A549 (cell line): ENCODE results near the gene ULK4. TPM values are rescaled to one million over a fixed set of nuclear protein-coding genes. Genes with fewer than 3 reads are reported as not detected.

Source experiments
- ATAC-seq, 2 experiments: fragments of 200-7000 bp in 1 of 2; fragments of >200 bp in 1 of 2; cut with Nextera tagmentation in 1 of 2; cut with Tn5 transposase in 1 of 2; 3 replicates each; pipeline versions ENCODE4 v1.8.0 to v1.9.1; 2018 to 2020; ENCODE audit warnings: mild to moderate bottlenecking in 1 of 2, moderate library complexity in 1 of 2
- CTCF ChIA-PET: fragments of 300-600 bp; sonication (Branson Sonifier 250); formaldehyde crosslinking; extraction: SDS; loops from one replicate; lab custom pipeline; 2021; ENCODE audit warnings: antibody characterized with exemption, inconsistent platforms; lab: Yijun Ruan, JAX
- POLR2A ChIA-PET: fragments of 350-600 bp; formaldehyde crosslinking; extraction: SDS; loops from one replicate; lab custom pipeline; 2021; ENCODE audit warnings: antibody characterized with exemption, inconsistent platforms; lab: Yijun Ruan, JAX
- DNase-seq, 2 experiments: peaks; one replicate each; pipeline versions ENCODE4 v3.0.0 to v3.0.0-alpha.2; 2011 to 2016; ENCODE audit warnings: low read depth in 1 of 2, low spot score in 1 of 2
- FAIRE-seq: peaks from 2 replicates; lab custom pipeline; 2011; peaks lifted over from hg19 to GRCh38; lab: Jason Lieb, UNC
- H3K27ac ChIP-seq, 2 experiments: fragments of >200 bp; sonication (Bioruptor Twin); formaldehyde crosslinking; 3 replicates each; pipeline ENCODE4 v1.5.1; 2016 to 2017
- H3K4me1 ChIP-seq: fragments of >200 bp; sonication (Bioruptor Twin); formaldehyde crosslinking; 3 replicates; pipeline ENCODE4 v1.6.1; 2016
- H3K4me2 ChIP-seq: fragments of >200 bp; sonication (Bioruptor Twin); formaldehyde crosslinking; 3 replicates; pipeline ENCODE4 v1.6.1; 2016
- H3K4me3 ChIP-seq: fragments of >200 bp; sonication (Bioruptor Twin); formaldehyde crosslinking; 3 replicates; pipeline ENCODE4 v1.5.1; 2016
- H3K9me3 ChIP-seq: fragments of >200 bp; sonication (Bioruptor Twin); formaldehyde crosslinking; 3 replicates; pipeline ENCODE4 v1.6.1; 2016
- BHLHE40 ChIP-seq: IDR thresholded peaks from 2 replicates; pipeline ENCODE4 v1.6.1; 2012; ENCODE audit warnings: low read depth, low read length, inconsistent platforms
- CBX2 ChIP-seq: fragments of 200-600 bp; sonication (generic); IDR thresholded peaks from 2 replicates; pipeline ENCODE4 v1.6.1; 2016; ENCODE audit warnings: low read depth, mild to moderate bottlenecking, borderline replicate concordance
- CBX8 ChIP-seq: fragments of 200-600 bp; sonication (generic); IDR thresholded peaks from 2 replicates; pipeline ENCODE4 v1.6.1; 2016
- CEBPB ChIP-seq, 2 experiments: fragments of >200 bp in 1 of 2; sonication (Bioruptor Twin) in 1 of 2; formaldehyde crosslinking in 1 of 2; IDR thresholded peaks; 2 replicates each; pipeline ENCODE4 v1.6.1; 2012 to 2016
- CHD2 ChIP-seq: fragments of 150-350 bp; IDR thresholded peaks from 2 replicates; pipeline ENCODE4 v1.6.1; 2014; ENCODE audit warnings: low read length; ENCODE audit not compliant: partially characterized antibody
- EHMT2 ChIP-seq: fragments of 200-600 bp; sonication (generic); IDR thresholded peaks from 2 replicates; pipeline ENCODE4 v1.6.1; 2016; ENCODE audit warnings: antibody characterized with exemption, low read depth, mild to moderate bottlenecking, moderate library complexity
- FOSB ChIP-seq: fragments of 250-450 bp; sonication (Bioruptor Pico); IDR thresholded peaks from 2 replicates; pipeline ENCODE4 v1.5.0; 2020; ENCODE audit warnings: mild to moderate bottlenecking, moderate library complexity
- HDAC2 ChIP-seq: fragments of 200-600 bp; sonication (generic); IDR thresholded peaks from 2 replicates; pipeline ENCODE4 v1.6.1; 2016
- HEYL ChIP-seq: fragments of 250-450 bp; sonication (Bioruptor Pico); IDR thresholded peaks from 2 replicates; pipeline ENCODE4 v1.8.0; 2021; ENCODE audit warnings: mild to moderate bottlenecking, moderate library complexity
- HOXB13 ChIP-seq: fragments of 250-450 bp; sonication (Bioruptor Pico); IDR thresholded peaks from 2 replicates; pipeline ENCODE4 v1.5.0; 2020; ENCODE audit warnings: low read depth, mild to moderate bottlenecking, moderate library complexity
- HOXB5 ChIP-seq: fragments of 250-450 bp; sonication (Bioruptor Pico); IDR thresholded peaks from 2 replicates; pipeline ENCODE4 v1.5.0; 2020; ENCODE audit warnings: mild to moderate bottlenecking, moderate library complexity
- JUN ChIP-seq, 2 experiments: fragments of >200 bp; sonication (Bioruptor Twin); formaldehyde crosslinking; IDR thresholded peaks; 2 replicates in 1 of 2; 3 replicates in 1 of 2; pipeline ENCODE4 v1.6.1; 2016 to 2017
- KDM1A ChIP-seq: fragments of 200-600 bp; sonication (generic); IDR thresholded peaks from 2 replicates; pipeline ENCODE4 v1.6.1; 2016; ENCODE audit warnings: low read depth, mild to moderate bottlenecking
- MAZ ChIP-seq: fragments of 150-350 bp; IDR thresholded peaks from 2 replicates; pipeline ENCODE4 v1.6.1; 2014; ENCODE audit warnings: antibody characterized with exemption, low read depth, low read length, borderline replicate concordance
- NPAS2 ChIP-seq: fragments of 250-450 bp; sonication (Bioruptor Pico); IDR thresholded peaks from 2 replicates; pipeline ENCODE4 v1.8.0; 2022; ENCODE audit warnings: mild to moderate bottlenecking, moderate library complexity, borderline replicate concordance
- NR3C1 ChIP-seq: fragments of >200 bp; sonication (Bioruptor Twin); formaldehyde crosslinking; IDR thresholded peaks from 3 replicates; pipeline ENCODE4 v1.6.1; 2017
- POLR2AphosphoS2 ChIP-seq: conservative IDR thresholded peaks from 2 replicates; pipeline ENCODE4 v1.6.1; 2012; ENCODE audit warnings: low read length, improper control_type of control experiment, inconsistent platforms
- RCOR1 ChIP-seq: fragments of 150-350 bp; IDR thresholded peaks from 2 replicates; pipeline ENCODE4 v1.6.1; 2014; ENCODE audit warnings: antibody characterized with exemption, low read length, low read depth
- RFX5 ChIP-seq: fragments of 450-650 bp; IDR thresholded peaks from 2 replicates; pipeline ENCODE4 v1.7.1; 2014; ENCODE audit warnings: antibody characterized with exemption, mild to moderate bottlenecking, moderate library complexity
- RNF2 ChIP-seq: fragments of 200-600 bp; sonication (generic); IDR thresholded peaks from 2 replicates; pipeline ENCODE4 v1.6.1; 2016; ENCODE audit warnings: low read depth, mild to moderate bottlenecking, antibody characterized with exemption, moderate library complexity, borderline replicate concordance
- SMC3 ChIP-seq: fragments of >200 bp; sonication (Bioruptor Twin); formaldehyde crosslinking; IDR thresholded peaks from 3 replicates; pipeline ENCODE4 v1.6.1; 2018; ENCODE audit warnings: inconsistent platforms
- SREBF2 ChIP-seq: fragments of 450-650 bp; IDR thresholded peaks from 2 replicates; pipeline ENCODE4 v1.6.1; 2014; ENCODE audit warnings: mild to moderate bottlenecking, moderate library complexity
- TFCP2L1 ChIP-seq: fragments of 250-450 bp; sonication (Bioruptor Pico); IDR thresholded peaks from 2 replicates; pipeline ENCODE4 v1.5.0; 2021; ENCODE audit warnings: mild to moderate bottlenecking
- ZC3H11A ChIP-seq: fragments of 450-650 bp; IDR thresholded peaks from 2 replicates; pipeline ENCODE4 v1.6.1; 2014; ENCODE audit warnings: antibody characterized with exemption, mild to moderate bottlenecking
- ZNF302 ChIP-seq: fragments of 250-450 bp; sonication (Bioruptor Pico); IDR thresholded peaks from 2 replicates; pipeline ENCODE4 v1.9.0; 2021; ENCODE audit warnings: inconsistent platforms, mild to moderate bottlenecking, moderate library complexity
- WGBS: methylation state at CpG from one replicate; pipeline ENCODE4 v1.1.6; 2017; ENCODE audit errors: missing lambda C conversion rate; 5-methylcytosine and 5-hydroxymethylcytosine counted together
- polyA plus RNA-seq, 4 experiments: library from polyadenylated mRNA; depleted of rRNA in 3 of 4; stranded (reverse); fragments of >200 nt; fragmentation: RNase III in 1 of 4; extraction: RNeasy Plus Mini Kit Qiagen cat#74134 plus additional on column Dnase treatment in 1 of 4; gene quantifications; 2 replicates in 3 of 4; 3 replicates in 1 of 4; pipeline ENCODE4 v1.2.3, GENCODE V29; 2011 to 2017
- TF ChIP-seq, protein P1 (sequence below): fragments of >200 bp; sonication (Bioruptor Twin); formaldehyde crosslinking; IDR thresholded peaks from 3 replicates; pipeline ENCODE4 v1.6.1; 2016
- TF ChIP-seq, protein P2 (sequence below): fragments of 250-450 bp; sonication (Bioruptor Pico); IDR thresholded peaks from 2 replicates; pipeline ENCODE4 v1.5.0; 2020; ENCODE audit warnings: low read depth, mild to moderate bottlenecking, moderate library complexity
- TF ChIP-seq, protein P3 (sequence below): IDR thresholded peaks from 2 replicates; pipeline ENCODE4 v1.6.1; 2012; ENCODE audit warnings: low read depth, borderline replicate concordance

The ULK4 gene
- polyA plus RNA-seq, 2 of the 4 experiments (the other 2 are of a cell fraction), result 4.9 to 7.7 TPM

GRCh38 chr3:41593774-41594173 is 368.1 kb downstream of the ULK4 start (continued):
- TF ChIP-seq, protein P1, sequence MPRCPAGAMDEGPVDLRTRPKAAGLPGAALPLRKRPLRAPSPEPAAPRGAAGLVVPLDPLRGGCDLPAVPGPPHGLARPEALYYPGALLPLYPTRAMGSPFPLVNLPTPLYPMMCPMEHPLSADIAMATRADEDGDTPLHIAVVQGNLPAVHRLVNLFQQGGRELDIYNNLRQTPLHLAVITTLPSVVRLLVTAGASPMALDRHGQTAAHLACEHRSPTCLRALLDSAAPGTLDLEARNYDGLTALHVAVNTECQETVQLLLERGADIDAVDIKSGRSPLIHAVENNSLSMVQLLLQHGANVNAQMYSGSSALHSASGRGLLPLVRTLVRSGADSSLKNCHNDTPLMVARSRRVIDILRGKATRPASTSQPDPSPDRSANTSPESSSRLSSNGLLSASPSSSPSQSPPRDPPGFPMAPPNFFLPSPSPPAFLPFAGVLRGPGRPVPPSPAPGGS, result no peak

GRCh38 chr3:41592753-41593510 is 369.0 kb downstream of the ULK4 start:
- CTCF ChIA-PET, result interaction anchor here (0.9 to 1.6 kb wide), 2 partner anchors 23 to 34 kb away, joined by 3 read pairs; no protein-coding TSS in a partner anchor
- POLR2A ChIA-PET, result no interaction called here
- no peaks in the 10 kb centered on the region for H3K4me1 ChIP-seq
- TF ChIP-seq, protein P2, sequence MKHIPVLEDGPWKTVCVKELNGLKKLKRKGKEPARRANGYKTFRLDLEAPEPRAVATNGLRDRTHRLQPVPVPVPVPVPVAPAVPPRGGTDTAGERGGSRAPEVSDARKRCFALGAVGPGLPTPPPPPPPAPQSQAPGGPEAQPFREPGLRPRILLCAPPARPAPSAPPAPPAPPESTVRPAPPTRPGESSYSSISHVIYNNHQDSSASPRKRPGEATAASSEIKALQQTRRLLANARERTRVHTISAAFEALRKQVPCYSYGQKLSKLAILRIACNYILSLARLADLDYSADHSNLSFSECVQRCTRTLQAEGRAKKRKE, result no peak
- TF ChIP-seq FOSB, result no peak
- no peak for TF ChIP-seq NPAS2
- TF ChIP-seq ZNF302 (CRISPR knock-in tag), result no peak
- no peak for TF ChIP-seq SMC3
- no peak for ATAC-seq
- no peak for FAIRE-seq
- H3K27ac ChIP-seq, result no peak overlapping the region
- H3K9me3 ChIP-seq, result no peaks in the 10 kb centered on the region
- WGBS, result 53% methylated on average over 2 of the region's 2 CpGs
- H3K4me2 ChIP-seq, result no peak overlapping the region
- H3K4me3 ChIP-seq, result no peak overlapping the region
- DNase-seq, result no peak

DNA sequence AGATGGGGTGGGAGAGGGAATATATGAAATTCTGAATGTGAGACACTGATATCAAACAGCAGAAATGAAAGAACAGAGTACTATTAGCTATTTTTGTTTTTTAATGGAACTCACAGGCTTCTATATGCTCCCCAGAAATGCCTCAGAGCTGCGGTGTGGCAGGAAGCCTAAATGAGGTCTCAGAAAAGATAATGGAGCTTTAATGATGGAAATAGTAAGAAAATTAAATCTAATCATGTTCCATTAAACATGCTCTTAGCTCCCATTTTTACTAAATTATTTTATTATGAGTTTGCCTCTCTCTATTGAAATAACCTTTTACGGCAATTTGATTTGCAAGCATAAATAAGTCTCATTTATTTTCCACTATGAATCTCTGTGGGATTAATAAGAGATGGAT is 378.9 kb downstream of the ULK4 start:
- no peak for DNase-seq
- no peak for ATAC-seq
- no peak overlapping the region for H3K4me3 ChIP-seq
- TF ChIP-seq CBX2 (no peak), HEYL (CRISPR knock-in tag) (no peak), RCOR1 (no peak), TFCP2L1 (CRISPR knock-in tag) (no peak), JUN (IDR thresholded peaks at IDR 0.05) (no peak), SREBF2 (no peak), SMC3 (no peak), ZC3H11A (no peak), HOXB5 (CRISPR knock-in tag) (no peak), BHLHE40 (no peak), RFX5 (no peak), HDAC2 (no peak), EHMT2 (no peak), HOXB13 (CRISPR knock-in tag) (no peak)
- TF ChIP-seq, protein P1, result no peak
- POLR2A ChIA-PET, result no interaction called here
- 0 out of 3 replicates have a peak, but pooled peaks cover 6% of the 10 kb centered on the region for H3K4me1 ChIP-seq
- no peak for FAIRE-seq
- no peak overlapping the region for H3K4me2 ChIP-seq
- 88% methylated on average over 2 of the region's 2 CpGs for WGBS
- no peak overlapping the region for H3K27ac ChIP-seq
- CTCF ChIA-PET, result no interaction called here
- H3K9me3 ChIP-seq, result no peaks in the 10 kb centered on the region

GRCh38 chr3:41581700-41582099 is 380.2 kb downstream of the ULK4 start:
- H3K9me3 ChIP-seq, result no peaks in the 10 kb centered on the region
- no peak for FAIRE-seq
- 58% methylated on average over 4 of the region's 4 CpGs for WGBS
- H3K4me1 ChIP-seq, result 0 out of 3 replicates have a peak, but pooled peaks cover 6% of the 10 kb centered on the region
- no peak overlapping the region for H3K4me3 ChIP-seq
- DNase-seq, result no peak
- ChIA-PET CTCF (no interaction called here), POLR2A (no interaction called here)
- no peak for ATAC-seq
- H3K4me2 ChIP-seq, result no peak overlapping the region
- TF ChIP-seq POLR2AphosphoS2, result no peak
- TF ChIP-seq, protein P3, sequence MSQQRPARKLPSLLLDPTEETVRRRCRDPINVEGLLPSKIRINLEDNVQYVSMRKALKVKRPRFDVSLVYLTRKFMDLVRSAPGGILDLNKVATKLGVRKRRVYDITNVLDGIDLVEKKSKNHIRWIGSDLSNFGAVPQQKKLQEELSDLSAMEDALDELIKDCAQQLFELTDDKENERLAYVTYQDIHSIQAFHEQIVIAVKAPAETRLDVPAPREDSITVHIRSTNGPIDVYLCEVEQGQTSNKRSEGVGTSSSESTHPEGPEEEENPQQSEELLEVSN, result no peak
- no peak for TF ChIP-seq NR3C1
- TF ChIP-seq CHD2, result no peak
- TF ChIP-seq KDM1A, result no peak
- no peak for TF ChIP-seq MAZ
- no peak for TF ChIP-seq CBX8
- no peak for TF ChIP-seq RNF2
- TF ChIP-seq SREBF2, result no peak
- TF ChIP-seq CBX2, result no peak
- no peak for TF ChIP-seq NPAS2
- TF ChIP-seq TFCP2L1 (CRISPR knock-in tag), result no peak
- TF ChIP-seq CEBPB (IDR thresholded peaks at IDR 0.05), result no peak
- TF ChIP-seq FOSB, result no peak
- TF ChIP-seq, protein P1, result no peak
- no peak for TF ChIP-seq RFX5
- H3K27ac ChIP-seq, result no peak overlapping the region
